Measurements from ENCODE around the gene SELENOF. TPM values are rescaled to one million over a fixed set of nuclear protein-coding genes. Genes with fewer than 3 reads are reported as not detected.
A peak's percentile ranks its signal among the peaks of the same experiment; 100 is the strongest.

Gene SELENOF
- total and polyA plus RNA-seq, 10 of the 15 experiments (the other 5 are each of a cell fraction or from before 2014, with no cell fraction given) = 98.7 to 254 (median 172) TPM

GRCh38 chr1:86887479-86888162 lies 26.3 kb downstream of the SELENOF start (continued):
- TF ChIP-seq ZBTB4 (CRISPR knock-in tag; IDR thresholded peaks at IDR 0.05) (no peak), MEF2A (IDR thresholded peaks at IDR 0.05; ENCODE audit: insufficient read depth, low read depth, low read length) (no peak), NR2C1 (IDR thresholded peaks at IDR 0.05) (no peak), STAT3 (IDR thresholded peaks at IDR 0.05; ENCODE audit: low read depth, low read length) (no peak), SIX5 (IDR thresholded peaks at IDR 0.05; ENCODE audit: low read depth, low read length, severe bottlenecking) (no peak), TCF3 (IDR thresholded peaks at IDR 0.05; ENCODE audit: borderline replicate concordance, insufficient read depth, low read depth, low read length) (no peak), SUZ12 (IDR thresholded peaks at IDR 0.05; ENCODE audit: unreplicated experiment) (no peak), KDM1A (IDR thresholded peaks at IDR 0.05; ENCODE audit: borderline replicate concordance) (no peak), MLLT1 (IDR thresholded peaks at IDR 0.05) (no peak), FOXM1 (IDR thresholded peaks at IDR 0.05; ENCODE audit: low read depth, low read length) (no peak), CEBPB (IDR thresholded peaks at IDR 0.05; ENCODE audit: borderline replicate concordance in 1 of 2, low read depth in 2 of 2, low read length in 2 of 2) (no peak), USF2 (IDR thresholded peaks at IDR 0.05; ENCODE audit: borderline replicate concordance, low read depth, low read length) (no peak), HSF1 (IDR thresholded peaks at IDR 0.05; ENCODE audit: low read depth, low read length) (no peak), ZBTB33 (IDR thresholded peaks at IDR 0.05) (peak; percentile 78; the same call in 1 of the 2 replicates), SIN3A (IDR thresholded peaks at IDR 0.05; ENCODE audit: low read depth, low read length) (no peak), POLR2A (IDR thresholded peaks at IDR 0.05; ENCODE audit: low read depth, low read length) (no peak), NFIC (IDR thresholded peaks at IDR 0.05; ENCODE audit: low read depth, low read length) (no peak; the same call in 1 of the 2 replicates), BHLHE40 (IDR thresholded peaks at IDR 0.05; ENCODE audit: borderline replicate concordance in 1 of 2, low read depth in 2 of 2, low read length in 1 of 2) (no peak), ZNF384 (IDR thresholded peaks at IDR 0.05; ENCODE audit: borderline replicate concordance, low read depth, low read length) (no peak), IKZF2 (IDR thresholded peaks at IDR 0.05) (peak in 1 of 2 experiments; percentile 44; a peak in 2 of 4 replicates), SPI1 (IDR thresholded peaks at IDR 0.05; ENCODE audit: borderline replicate concordance, insufficient read depth, low read depth, low read length) (peak; percentile 51; the same call in 1 of the 2 replicates)
